HG03066 (cell line): ENCODE results near the gene SEC11A.
"Not testable (repeated sequence)": the region's sequence is repeated elsewhere in the genome, so short reads cannot be mapped to it uniquely, and the experiment has no call there.

Source experiments
- ATAC-seq: cut with Tn5 transposase; IDR thresholded peaks from one replicate; pipeline ENCODE4 v1.9.1; 2021; ENCODE audit warnings: low read depth; ENCODE audit not compliant: unreplicated experiment

Gene SEC11A

GRCh38 chr15:84645997-84646396, 69.9 kb downstream of the SEC11A start:
- no peak for ATAC-seq

GRCh38 chr15:84645496-84645895, 70.4 kb downstream of the SEC11A start:
- no peak for ATAC-seq

- no peak for ATAC-seq
Observed at GRCh38 chr15:84643838-84644237, 72.1 kb downstream of the SEC11A start.

- ATAC-seq, result not testable (repeated sequence)
Observed at GRCh38 chr15:84642640-84643039, 73.3 kb downstream of the SEC11A start.

- not testable (repeated sequence) for ATAC-seq
Observed at GRCh38 chr15:84641871-84642270, 74.1 kb downstream of the SEC11A start.

GRCh38 chr15:84638103-84638502, 77.8 kb downstream of the SEC11A start:
- no peak for ATAC-seq

GRCh38 chr15:84634228-84634837, 81.6 kb downstream of the SEC11A start:
- ATAC-seq, result no peak

GRCh38 chr15:84633311-84634227, 82.4 kb downstream of the SEC11A start:
- peak; percentile 38 for ATAC-seq

GRCh38 chr15:84631706-84632272, 84.2 kb downstream of the SEC11A start:
- no peak for ATAC-seq

GRCh38 chr15:84629033-84629432, 86.9 kb downstream of the SEC11A start:
- ATAC-seq, result no peak

GRCh38 chr15:84625123-84625522, 90.8 kb downstream of the SEC11A start:
- ATAC-seq, result no peak

GRCh38 chr15:84624359-84624758, 91.6 kb downstream of the SEC11A start:
- ATAC-seq, result no peak

GRCh38 chr15:84621358-84621979, 94.5 kb downstream of the SEC11A start:
- no peak for ATAC-seq

- ATAC-seq, result no peak
Observed at GRCh38 chr15:84620626-84621025, 95.3 kb downstream of the SEC11A start.
